NCI-H524 (cell line): ENCODE results near the gene CCSER1.
A peak's percentile ranks its signal among the peaks of the same experiment; 100 is the strongest.
"Not testable (repeated sequence)": the region's sequence is repeated elsewhere in the genome, so short reads cannot be mapped to it uniquely, and the experiment has no call there.

Experiments
- DNase-seq, 2 experiments: peaks; one replicate each; lab custom pipeline; 2025; lab: John Stamatoyannopoulos, UW

The CCSER1 gene

DNA sequence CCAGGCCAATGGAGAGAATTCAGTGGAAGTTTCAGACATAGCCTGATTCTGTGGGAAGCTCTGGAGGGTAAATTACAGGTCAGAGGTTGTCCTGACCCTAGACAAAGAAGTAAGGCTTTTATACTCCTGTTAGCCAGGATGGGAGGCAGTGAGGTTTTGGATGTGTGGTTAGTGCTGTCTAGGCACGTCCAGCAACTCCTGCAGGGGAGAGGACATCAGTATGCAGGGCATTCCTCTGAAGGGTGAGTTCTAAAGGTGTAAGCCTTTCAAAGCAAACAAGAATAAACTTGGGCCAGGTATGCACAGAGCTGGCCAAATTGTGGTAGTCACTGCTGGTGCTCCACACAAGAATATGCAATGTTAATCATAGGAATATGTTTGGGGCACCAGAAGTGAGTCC lies 562.5 kb downstream of the CCSER1 start:
- no peak for DNase-seq

DNA sequence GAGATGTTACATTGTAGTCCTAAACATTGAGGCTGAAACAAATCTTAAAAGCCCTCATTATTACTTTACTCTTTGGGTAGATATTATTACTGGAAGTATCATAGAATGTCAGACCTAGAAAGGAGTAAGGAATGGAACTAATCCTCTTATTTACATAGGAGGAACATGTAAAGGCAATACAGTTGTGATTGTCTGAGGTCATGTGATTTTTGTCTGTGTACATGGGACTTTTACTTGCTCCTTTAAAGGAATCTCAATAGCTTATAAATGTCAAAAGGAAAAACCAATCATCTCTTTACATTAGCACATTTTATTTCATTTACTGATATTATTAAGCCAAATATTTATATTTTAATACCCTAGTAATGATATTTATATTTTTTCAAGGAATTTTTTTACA lies 568.2 kb downstream of the CCSER1 start:
- DNase-seq = no peak

DNA sequence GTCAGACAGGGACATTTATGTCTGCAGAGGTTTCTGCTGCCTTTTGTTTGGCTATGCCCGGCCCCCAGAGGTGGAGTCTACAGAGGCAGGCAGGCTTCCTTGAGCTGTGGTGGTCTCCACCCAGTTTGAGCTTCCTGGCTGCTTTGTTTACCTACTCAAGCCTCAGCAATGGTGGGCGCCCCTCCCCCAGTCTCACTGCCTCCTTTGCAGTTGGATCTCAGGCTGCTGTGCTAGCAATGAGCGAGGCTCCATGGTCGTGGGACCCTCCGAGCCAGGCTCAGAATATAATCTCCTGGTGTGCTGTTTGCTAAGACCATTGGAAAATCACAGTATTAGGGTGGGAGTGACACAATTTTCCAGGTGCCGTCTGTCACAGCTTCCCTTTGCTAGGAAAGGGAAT lies 578.3 kb downstream of the CCSER1 start:
- not testable (repeated sequence) for DNase-seq

DNA sequence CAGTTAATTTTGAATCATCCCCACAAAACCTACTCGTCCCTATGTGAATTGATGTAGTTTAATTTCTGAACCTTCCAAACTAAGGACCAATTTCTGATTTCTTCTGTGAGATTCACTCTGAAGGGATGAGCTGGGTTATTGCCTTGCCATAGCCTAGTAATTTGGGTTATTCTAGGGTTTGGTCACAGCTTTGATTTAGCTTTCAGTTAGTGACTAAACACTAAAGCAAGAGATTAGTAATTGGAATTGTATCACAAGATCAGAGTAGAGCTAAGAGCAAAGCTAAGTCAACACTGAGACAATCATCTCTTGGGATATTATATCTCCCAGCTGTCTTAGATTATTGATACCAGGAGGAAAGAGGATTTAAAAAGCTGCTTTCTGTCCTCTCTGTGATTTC lies 588.0 kb downstream of the CCSER1 start:
- DNase-seq = peak; percentile 4 to 61

DNA sequence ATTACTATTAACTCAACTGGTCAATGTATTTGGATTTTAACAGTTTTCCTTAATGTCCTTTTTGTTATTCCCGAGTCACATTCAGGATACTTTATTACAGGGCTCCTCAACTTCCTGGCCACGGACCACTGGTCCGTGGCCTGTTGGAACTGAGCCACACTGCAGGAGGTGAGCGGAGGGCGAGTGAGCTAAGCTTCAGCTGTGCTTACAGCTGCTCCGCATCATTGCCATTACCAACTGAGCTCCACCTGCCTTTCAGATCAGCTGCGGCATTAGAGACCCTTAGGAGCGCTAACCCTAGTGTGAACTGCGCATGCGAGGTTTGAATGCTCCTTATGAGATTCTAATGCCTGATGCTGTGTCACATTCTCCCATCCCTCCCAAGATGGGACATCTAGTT lies 591.7 kb downstream of the CCSER1 start:
- DNase-seq = no peak

DNA sequence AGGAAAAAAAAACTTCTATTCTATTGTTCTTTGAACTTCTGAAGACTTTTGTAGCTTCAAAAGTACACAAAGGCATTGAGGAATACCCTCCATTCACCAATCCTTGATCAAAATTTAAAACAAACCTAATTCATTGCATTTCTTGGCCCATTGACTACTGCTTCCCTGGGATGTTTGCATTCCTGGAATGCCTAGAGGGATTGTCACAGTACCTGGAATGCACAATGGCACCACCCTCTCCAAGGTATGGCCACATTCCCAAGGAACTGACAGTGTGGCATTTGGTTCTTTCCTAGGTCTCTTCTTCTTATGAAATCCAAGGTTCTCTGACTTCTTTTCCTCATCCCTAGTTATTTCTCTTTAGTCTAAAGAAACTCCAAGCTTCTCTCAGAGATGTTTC lies 600.7 kb downstream of the CCSER1 start:
- no peak for DNase-seq

DNA sequence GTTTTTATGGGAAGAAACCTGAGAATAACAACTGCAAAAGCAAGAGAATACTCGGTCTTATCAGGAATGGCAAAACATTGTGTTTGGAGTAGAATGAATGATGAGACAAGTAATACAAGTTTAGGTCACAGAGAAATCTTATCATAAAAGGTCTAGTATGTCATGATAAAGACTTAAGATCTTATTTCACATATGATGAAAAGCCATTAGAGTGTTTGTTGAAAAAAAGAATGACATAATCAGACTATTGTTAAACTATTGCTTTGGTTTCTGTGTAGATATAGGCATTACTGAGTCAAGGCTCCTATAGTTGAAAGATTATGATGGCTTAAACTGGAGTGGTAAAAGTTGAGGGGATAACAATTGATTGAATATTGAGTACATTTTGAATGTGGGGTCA lies 603.6 kb downstream of the CCSER1 start:
- DNase-seq = no peak

DNA sequence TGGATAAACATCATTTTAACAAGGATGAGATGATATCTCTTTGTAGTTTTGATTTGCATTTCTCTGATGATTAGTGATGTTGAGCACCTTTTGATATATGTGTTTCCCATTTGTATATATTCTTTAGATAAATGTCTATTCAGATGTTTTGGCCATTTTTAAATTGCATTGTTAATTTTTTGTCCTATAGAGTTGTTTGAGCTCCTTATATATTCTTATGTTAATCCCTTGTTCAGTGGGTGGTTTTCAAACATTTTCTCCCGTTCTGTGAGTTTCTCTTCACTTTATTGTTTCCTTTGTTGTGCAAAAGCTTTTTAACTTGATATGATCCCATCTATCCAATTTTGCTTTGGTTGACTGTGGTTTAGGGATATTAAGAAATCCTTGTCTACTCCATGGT lies 606.0 kb downstream of the CCSER1 start:
- no peak for DNase-seq

DNA sequence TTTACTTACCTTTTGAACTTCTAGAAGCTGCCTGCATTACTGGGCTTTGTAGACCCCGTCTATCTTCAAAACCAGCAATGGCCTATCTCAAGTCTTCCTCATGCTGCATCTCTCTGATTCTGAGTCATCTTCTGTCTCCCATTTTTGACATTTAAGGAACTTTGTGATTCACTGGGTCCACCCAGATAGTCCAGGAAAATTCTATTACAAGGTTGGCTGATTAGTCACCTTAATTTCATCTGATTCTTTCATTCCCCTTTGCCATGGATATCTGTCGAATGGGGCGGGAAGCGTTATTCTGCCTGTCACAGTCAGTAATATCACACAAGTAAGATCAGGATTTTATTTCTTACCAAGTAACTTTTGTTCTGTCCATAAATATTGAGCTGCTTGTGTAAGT lies 618.0 kb downstream of the CCSER1 start:
- DNase-seq = no peak

DNA sequence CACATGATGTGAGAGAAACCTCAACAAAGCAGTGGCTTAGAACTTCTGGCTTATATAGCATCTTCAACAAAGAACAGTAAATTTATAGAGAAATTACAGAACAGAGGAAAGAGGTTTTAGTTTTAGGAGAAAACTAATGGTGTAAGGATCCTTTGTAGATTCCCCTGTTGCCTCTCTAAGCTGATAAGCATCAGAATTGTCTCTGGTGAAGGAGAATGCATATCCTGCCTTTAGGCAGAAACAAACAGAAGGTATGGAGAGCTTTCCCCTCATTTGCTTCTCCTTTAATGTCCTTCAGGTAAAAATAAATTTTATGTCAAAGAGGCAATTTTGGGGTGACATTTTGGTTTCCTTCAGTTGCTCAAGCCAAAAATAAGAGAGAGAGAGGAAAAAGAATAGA lies 625.9 kb downstream of the CCSER1 start:
- no peak for DNase-seq

DNA sequence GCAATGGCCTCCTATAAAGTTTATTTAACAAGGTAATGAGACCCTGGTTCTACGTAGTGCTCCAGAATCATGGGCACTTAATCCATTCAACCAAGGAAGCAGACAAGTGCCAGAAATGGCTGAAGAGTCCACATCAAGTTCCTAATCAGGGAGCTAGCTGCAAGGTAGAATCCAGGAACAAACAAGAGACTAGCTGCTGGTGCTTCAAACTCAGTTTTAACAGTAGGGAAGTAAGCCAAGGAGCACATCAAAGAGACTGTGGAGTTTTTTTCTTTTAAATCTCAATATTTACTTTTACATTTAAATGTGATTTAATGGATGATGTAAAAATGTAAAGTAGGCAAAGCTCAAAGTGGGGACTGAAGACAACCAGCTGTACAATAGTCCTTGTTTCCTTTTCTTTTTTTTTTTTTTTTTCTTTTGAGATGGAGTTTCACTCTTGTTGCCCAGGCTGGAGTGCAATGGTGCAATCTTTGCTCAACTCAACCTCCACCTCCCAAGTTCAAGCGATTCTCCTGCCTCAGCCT lies 630.4 kb downstream of the CCSER1 start:
- no peak for DNase-seq

DNA sequence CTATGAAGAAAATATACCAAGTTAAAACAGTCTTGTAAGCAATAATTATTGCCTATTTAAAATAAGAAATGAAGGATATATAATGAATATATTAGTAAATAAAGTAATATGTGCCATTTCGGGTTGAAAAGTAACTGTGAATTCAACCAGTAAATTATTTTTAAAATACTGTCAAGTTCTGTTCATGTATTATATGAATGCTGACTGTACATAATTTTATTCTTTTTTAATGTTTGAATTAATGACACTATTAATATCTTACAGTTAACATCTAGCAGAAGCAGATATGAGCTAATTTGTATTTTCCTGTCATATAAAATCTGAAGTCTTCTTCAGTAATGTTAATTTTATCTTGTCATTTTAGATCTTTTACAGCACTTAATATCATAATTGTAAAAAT lies 632.9 kb downstream of the CCSER1 start:
- DNase-seq = no peak

DNA sequence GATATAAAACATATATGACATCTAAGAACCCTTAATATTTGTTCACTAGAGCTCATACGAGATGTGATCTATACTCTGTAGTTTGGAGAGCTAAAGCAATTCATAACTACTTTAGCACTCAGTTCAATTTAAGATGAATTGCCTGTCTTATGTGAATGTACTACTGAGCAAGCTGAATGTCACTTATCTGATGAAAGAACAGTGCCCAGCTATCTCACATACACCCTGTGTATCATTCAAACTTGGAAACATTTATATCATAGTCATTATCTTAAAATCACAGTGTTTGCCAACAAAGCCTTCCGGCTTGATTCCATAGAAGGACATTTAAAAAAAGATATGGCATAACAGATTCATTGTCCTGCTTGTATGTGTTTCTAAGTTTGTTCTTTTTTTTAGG lies 639.6 kb downstream of the CCSER1 start:
- DNase-seq = no peak

DNA sequence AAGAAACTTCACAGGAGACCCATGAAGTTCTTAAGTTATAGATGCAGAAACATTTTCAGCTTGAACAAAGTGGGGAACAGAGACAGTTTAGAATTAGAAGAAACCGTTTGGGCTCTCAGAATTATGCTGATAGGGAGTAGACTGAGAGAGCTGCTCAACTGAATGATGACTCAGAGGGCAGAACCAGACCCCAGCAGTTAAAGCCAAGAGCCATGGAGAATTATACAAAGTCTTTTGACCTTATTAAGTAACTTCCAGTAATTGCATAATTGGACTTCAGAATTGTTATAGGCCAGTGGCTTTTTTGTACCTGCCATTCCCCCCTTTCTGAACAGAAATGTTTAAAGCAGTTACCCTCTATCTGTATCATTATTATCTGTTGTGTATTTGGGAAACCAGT lies 642.1 kb downstream of the CCSER1 start:
- DNase-seq = no peak

DNA sequence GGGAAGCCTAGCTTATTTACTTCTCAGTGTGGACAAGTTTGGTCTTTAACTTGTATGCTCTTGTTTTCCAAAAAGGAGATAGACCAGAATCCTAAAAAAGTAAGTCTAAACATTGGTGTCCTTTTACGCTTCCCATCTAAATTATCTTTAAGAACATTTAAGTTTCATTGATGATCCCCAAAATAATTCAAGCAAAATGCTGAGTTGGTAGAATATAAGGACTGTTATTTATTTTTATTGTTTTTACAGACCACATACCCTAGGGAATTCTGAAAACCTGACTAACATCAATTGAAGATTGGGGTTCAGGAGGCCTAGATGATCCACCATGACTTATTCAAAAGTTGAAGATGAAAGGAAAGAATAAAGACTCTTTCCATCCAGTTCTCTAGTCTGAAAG lies 653.0 kb downstream of the CCSER1 start:
- no peak for DNase-seq

DNA sequence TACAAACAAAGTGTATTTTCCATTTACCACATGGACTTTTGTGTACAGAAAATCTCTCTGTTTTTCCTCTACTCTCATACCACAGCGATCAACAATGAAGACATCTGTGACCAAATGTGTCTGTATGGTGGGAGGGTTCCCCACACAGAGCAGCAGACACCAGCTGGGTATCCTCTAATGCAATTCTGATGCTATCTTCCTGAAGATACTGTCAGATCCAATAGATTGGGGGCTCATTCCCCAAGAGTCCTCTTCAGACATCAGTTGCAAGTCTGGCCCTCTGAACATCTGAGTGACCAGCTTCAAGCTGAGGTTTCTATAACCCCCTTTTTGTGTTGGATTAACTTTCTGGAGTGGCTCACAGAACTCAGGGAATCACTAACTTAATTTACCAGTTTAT lies 659.4 kb downstream of the CCSER1 start:
- DNase-seq = no peak

DNA sequence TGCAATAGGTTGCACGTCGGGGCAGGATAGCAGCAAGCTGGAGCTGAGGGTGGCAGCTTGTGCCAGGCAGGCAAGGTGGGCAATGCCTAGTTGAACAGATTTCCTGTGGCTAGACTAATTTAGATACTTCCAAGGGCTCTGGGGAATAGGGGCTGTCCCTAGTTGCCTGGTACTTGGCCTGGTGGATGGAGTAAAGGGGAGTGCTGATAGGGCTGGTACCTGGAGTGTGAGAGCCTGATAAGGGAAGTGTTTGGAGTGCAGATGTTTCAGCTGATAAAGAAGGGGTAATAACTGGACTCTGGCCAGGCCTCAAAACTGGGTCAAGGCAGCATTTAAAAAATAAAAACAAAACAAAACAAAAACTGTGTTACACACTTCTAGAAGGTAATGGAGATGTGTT lies 665.5 kb downstream of the CCSER1 start:
- DNase-seq = no peak

DNA sequence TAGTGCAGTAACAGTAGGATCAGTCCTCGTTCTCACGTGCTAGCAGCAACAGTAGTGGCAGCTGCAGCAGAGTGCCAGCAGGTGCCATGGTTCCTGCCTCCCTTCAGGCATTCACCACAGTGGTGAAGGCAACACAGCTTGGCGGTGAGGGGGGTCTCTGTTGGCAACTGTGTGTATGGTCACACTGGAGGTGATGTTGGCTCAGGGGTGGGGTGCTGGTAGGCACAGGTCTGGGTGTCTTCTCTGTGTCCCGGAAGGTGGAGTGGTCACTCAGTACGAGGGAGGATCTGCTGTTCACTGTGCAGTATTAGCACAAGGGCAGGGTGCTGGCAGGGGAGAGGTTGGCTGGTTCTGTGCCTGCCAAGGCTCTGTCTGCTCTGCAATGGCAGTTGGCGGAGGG lies 671.8 kb downstream of the CCSER1 start:
- DNase-seq = no peak

DNA sequence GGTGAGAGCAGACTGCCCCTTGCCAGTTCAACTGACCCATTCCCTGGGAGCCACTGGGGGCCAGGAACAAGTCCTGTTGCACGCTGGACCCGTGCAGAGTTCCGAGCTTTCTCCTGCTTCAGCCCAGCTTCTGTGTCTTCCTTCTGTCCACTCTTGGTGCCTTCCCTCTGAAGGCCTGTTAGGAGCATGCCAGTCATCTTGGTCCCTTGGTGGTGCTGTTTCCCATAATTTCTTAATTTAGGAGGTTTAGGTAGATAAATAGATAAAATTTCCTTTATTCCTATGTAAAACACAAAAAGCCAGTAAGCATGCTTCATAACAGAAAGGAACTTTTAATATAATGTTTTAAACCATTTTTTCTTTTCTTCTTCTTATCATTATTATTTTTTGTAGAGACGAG lies 672.7 kb downstream of the CCSER1 start:
- no peak for DNase-seq

DNA sequence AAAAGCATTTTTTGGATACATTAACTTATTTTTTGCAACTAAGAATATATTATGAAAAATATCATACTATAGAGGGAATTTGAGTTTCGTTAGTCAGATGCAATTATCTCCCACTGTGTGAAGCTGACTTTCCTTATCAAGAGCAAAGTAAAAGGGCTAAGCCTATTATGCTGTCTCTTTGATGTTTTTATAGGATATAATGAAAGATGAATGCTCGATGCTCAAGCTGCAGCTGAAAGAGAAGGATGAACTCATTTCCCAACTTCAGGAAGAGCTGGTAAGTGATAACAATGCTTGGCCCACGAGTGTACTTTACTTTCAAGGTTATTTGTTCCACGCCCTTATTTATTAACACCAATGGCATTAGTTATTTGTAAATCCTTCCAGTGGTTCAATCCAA lies 688.4 kb downstream of the CCSER1 start:
- no peak for DNase-seq

DNA sequence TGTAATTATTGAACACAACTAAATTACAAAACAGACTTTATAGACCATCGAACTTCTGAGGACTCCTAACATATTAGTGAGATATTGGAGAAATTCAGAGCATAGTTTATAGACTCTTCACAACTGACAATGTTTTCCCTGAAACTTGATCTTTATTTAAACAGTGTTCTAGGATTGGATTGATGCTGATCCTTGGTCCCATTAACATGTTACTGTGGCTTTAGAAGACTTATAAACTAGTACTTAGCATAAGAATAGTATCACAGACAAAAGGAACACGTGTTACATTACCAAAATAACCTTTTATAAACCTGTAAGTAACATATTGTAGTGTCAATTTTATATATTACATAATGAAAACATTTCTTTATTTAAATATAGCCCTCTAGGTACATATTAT lies 689.6 kb downstream of the CCSER1 start:
- DNase-seq = no peak

DNA sequence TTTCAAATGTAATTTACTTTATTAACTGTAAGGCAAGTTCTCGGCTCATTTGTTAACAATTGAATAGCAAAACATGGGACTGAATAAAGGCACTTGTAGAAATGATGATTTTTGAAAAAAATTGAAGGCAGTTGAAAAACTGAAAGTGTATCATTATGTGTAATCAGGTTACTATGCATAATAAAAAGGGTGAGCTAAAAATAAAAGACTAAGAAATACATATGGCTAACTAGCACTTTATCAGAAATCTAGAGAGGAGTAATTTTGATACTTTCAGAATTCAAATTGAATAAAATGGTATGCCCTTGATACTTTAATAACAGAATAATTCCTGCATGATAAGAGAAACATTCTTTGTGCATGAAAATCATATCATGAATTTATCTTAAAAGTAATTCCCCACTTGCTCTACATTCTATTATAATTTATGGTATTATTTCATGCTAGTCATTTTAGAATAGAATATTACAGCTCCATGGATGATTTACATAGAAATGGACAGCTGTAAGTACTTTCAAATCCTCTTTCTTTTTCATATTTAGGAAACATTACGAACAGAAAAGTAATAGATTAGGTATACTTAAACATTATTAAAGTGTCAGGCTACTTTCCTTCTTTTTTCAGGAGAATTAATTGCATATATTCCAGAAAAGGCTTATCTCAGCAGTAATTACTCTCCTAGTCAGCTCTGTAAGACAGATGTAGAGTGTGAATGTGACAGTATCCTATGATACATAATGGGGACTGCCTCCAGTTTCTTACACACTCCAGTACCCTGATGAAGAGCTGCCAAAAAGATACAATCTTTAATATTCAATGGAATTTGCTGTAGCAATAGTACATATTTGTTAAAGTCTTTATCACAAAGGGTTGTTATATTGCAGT lies 697.3 kb downstream of the CCSER1 start:
- DNase-seq = no peak

DNA sequence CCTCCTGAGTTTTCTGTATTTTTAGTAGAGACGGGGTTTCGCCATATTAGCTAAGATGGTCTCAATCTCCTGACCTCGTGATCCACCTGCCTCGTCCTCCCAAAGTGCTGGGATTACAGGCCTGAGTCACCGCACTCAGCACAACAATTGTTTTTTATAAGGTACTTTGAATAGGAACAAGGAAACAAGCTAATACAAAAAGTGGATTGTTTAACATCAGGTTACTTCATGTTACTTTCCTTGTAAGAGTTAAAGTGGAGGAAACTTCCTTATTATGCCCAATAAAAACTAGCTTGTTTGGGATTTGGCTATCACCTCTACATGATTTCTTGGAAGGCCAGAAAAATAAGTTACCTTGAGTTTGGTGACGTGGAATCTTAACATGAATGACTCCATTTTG lies 698.7 kb downstream of the CCSER1 start:
- DNase-seq = no peak

DNA sequence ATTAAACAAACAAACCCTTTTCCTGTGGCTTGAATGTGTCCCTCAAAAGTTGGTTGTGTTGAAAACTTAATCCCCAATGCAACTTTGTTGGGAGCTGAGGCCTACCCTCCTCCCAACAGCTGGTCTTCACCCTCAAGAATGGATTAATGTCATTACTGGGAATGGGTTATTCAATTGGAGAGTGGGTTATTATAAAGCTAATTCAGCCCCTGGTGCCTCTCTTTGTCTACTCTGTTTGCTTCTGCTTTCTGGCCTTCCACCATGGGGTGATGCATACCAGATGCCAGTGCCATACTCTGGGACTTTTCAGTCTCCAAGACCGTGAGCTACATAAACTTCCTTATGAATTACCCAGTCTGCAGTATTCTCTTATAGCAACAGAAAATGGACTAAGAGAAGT lies 706.5 kb downstream of the CCSER1 start:
- peak; percentile 9 to 63 for DNase-seq
